Measurements from ENCODE around the gene XPO6.

XPO6 gene

GRCh38 chr16:28108590-28109247, 103.0 kb downstream of the XPO6 start:
- no peak for DNase-seq

GRCh38 chr16:28107232-28107631, 104.5 kb downstream of the XPO6 start:
- DNase-seq, result no peak

DNA sequence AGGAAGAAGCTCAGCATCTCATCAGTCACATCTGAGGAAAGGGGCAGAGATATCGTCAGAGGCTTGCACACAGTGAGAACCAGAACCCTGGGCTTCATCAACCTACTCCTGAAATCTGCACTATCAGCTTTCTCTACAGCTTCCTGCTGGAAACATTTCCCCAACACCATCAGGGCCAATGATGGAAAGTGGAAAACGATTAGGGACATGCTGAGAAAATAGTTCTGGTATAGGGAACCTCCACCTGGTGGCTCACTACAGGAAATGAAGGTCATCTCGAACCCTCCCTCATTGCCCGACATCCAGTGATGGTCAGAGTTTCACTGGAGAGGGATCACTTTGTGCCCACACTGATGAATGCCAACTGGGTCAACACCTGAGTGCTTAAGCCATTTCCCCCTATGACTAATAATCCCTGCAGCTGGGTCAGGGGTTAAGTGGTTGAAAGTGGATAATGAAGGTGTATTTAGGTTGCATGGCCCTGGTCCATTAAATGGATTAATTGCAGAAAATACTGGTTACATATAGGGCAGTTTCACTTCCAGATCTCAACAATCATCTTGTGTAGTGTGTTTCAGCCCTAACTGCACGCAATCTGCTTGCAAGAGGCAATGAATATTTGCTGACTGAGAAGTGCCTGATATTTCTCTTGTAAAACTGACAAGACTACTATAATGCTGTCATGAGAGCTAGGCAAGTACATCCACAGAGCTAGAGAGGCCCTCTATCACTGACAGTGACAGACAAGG, 105.1 kb downstream of the XPO6 start:
- no peak for DNase-seq

DNA sequence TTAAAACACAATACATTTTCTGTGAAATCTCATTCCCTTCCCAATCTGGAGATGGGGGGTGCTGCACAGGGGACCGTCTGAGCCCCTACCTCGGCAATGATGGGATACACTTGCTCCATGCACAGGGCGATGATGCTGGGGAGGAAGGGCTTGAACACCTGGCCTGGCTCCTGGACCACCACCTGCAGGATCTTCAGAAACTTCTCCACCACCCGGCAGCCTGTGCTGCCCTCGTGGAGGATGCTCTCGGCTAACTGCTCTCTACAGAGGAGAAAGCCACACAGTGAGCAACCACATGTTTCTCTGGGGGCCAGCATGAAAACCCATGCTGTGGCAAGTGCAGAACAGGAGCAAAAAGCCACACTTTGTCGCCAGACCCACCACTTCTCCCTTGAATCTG, 105.8 kb downstream of the XPO6 start:
- DNase-seq, result no peak

GRCh38 chr16:28105297-28105696, 106.5 kb downstream of the XPO6 start:
- DNase-seq, result no peak

- DNase-seq, result no peak
Observed at GRCh38 chr16:28104404-28104803, 107.4 kb downstream of the XPO6 start.

DNA sequence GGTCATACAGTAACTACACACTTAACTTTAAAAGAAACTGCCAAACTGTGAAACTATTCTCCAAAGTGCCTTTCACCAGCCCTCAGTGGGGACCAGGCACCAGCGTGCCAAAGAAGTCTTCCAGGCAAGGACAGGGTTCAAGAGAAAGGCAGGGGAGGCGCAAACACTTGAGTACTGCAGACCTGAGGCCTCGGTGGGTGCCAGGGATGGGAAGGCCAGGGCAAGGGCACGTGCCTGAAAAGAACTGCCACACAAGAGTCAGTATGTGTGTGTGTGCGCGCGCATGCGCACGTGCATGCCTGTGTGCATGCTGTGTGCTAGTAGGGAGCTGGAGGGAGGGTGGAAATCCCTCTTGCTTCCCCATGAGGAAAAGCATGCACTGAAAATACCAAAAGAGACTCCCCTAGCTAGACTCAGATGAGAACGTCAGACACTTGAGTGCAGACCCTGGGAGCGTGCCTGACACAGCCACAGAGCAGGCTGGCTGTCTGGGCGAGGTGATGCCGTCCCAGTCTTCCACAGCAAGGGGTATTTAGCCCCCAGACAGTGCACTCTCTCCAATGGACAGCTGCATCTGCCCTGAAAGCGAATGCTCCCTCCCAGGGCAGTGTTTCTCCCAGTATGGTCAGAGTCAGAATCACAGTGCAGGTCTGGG, 108.1 kb downstream of the XPO6 start:
- no peak for DNase-seq

DNA sequence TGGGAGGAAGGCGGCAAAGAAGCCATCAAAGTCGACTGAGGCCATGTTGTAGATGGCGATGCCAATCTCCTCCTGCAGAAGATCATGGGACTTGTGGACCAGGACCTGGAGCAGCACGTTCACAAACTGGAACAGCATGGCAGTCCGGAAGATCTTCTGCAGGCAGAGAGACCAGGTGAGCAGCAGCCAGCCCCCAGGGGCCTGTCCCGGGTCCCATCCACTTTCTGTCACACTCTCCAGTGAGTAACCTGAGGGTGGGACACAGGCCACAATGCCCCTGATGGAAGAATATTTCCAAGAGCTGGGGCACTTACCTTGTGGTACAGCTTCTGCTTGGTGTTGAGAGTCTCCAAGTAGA, 110.3 kb downstream of the XPO6 start:
- DNase-seq, result no peak

DNA sequence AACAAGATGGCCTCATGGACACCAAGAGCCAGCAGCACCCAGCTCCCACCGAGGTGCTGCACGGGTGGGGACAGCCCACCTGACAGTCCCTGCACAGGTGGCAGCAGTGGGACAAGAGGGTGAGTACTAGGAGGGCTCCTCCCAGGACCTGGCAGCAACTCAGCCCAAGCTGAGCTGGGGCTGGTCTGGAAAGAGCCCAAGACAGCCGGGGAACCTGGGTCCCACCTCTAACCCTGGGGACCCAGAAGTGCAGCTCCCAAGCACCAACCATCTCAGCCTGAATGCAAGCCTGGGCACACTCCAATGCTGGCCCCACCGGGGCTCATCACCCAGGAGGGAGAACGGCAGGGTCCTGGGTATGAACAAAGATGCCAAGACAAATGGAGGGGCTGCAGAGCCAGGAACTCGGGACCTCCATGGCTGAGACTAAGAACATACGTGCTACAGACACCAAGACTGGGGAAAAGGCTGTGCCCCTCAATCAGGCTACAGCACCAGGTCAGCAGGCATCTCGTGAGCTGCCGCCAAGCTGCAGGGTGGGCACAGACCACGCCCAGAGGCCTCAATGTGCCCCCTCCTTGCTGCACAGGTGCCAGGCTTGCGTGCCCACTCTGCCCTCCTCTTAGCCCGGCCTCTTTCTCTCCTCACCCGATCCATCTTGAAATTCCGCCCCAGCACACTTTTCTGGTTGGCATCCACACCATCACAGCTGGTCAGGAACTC, 110.8 kb downstream of the XPO6 start:
- DNase-seq, result no peak

GRCh38 chr16:28098959-28099945, 112.5 kb downstream of the XPO6 start:
- DNase-seq, result no peak

DNA sequence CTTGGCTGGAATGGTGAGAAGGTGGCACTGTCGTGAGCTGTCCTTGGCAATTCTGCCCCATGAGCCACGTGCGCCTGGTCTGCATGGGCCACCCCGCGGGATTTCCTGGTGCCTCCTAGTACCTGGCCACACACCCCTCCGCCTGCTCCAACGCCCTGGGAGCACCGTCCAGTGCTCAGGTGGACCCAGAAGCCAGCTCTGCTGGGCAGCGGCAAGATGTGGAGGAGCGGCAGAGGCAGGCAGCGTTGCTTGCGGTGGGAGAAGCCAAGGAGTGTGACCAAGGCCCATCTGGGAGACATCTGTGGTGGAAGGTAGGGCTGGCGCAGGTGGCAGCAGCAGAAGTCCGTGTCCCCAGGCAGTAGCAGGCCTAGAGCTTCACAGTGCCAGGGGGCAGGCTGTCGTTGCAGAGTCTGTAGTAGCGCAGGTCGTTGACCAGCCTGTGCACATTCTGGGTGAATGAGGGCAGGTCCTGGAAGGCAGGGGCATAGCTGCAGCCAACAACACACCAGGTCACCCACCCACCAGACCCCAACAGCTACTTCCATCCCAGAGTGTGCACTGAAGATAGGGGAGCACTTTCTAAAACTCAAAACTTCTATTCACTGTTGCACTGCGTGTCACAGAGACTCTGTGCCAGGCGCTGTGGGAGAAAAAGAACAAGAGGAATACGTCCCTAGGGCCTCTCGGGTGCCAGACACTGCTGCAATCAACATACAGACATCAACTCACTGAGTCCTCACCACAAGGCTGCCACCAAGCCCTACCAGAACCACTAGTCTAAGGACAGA, 113.4 kb downstream of the XPO6 start:
- no peak for DNase-seq

GRCh38 chr16:28096983-28097899, 114.5 kb downstream of the XPO6 start:
- DNase-seq, result no peak

DNA sequence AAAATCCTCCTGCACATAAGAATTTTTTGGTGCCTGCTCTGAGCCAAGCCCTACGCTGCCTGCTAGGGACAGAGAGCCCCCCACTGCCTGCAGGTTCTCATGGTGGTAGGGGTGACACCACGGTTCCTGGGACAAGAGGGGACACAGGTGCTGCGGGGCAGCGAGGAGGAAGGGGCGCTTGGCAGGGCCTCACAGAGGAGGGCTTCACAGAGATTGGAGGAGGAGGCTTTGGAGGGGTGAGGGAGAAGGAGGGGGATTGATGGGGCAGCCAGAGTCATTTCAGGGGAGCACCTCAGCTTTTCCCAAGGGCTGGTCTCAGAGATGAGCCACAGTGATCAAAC, 118.4 kb downstream of the XPO6 start:
- no peak for DNase-seq

GRCh38 chr16:28092721-28093384, 118.9 kb downstream of the XPO6 start:
- DNase-seq, result no peak

- no peak for DNase-seq
Observed at GRCh38 chr16:28091656-28092055, 120.1 kb downstream of the XPO6 start.

- no peak for DNase-seq
Observed at GRCh38 chr16:28090646-28091377, 121.0 kb downstream of the XPO6 start.

- DNase-seq, result no peak
Observed at GRCh38 chr16:28089992-28090365, 121.8 kb downstream of the XPO6 start.

GRCh38 chr16:28089205-28089991, 122.4 kb downstream of the XPO6 start:
- DNase-seq, result no peak

All from stimulated activated CD4-positive, alpha-beta T cell treated with anti-CD3 and anti-CD28 coated beads, Interleukin-4, amount 100 ng/mL, for 24 hours (primary cell).